ENCODE results near the gene C12orf75.

DNA sequence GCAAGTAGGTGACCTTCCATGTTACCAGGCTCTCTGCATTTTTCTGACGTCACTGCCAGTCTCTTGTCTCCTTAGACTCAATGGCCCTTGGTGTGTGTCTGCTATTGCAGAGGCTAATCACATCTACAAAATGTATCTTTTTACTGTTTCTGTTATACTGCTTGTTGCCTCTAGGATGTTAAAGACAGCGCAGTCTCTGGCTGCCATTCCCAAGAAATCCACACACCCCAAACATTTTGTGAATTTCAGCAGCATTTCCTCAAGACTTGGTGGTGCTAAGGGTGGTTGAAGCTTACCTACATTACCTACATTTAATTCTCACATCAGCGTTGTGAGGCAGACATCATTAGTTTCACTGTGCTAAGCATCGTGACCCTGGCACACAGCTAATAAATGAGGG, 87.2 kb downstream of the C12orf75 start:
- TF ChIP-seq, protein P1, sequence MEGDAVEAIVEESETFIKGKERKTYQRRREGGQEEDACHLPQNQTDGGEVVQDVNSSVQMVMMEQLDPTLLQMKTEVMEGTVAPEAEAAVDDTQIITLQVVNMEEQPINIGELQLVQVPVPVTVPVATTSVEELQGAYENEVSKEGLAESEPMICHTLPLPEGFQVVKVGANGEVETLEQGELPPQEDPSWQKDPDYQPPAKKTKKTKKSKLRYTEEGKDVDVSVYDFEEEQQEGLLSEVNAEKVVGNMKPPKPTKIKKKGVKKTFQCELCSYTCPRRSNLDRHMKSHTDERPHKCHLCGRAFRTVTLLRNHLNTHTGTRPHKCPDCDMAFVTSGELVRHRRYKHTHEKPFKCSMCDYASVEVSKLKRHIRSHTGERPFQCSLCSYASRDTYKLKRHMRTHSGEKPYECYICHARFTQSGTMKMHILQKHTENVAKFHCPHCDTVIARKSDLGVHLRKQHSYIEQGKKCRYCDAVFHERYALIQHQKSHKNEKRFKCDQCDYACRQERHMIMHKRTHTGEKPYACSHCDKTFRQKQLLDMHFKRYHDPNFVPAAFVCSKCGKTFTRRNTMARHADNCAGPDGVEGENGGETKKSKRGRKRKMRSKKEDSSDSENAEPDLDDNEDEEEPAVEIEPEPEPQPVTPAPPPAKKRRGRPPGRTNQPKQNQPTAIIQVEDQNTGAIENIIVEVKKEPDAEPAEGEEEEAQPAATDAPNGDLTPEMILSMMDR (IDR thresholded peaks at IDR 0.05): no peak
- no peak for TF ChIP-seq POLR2A (IDR thresholded peaks at IDR 0.05)
